ENCODE measurements around the gene GALNT9.

The GALNT9 gene

GRCh38 chr12:132287391-132288238 lies 41.8 kb downstream of the GALNT9 start:
- TF ChIP-seq CTCF (IDR thresholded peaks at IDR 0.05), result no peak
- no peak overlapping the region for H3K27ac Mint-ChIP-seq
- H3K27me3 Mint-ChIP-seq (ENCODE audit: low read depth, poor library complexity), result peaks cover 61% of the 10 kb centered on the region
- H3K9me3 Mint-ChIP-seq, result no peaks in the 10 kb centered on the region
- no peak for DNase-seq
- no peaks in the 10 kb centered on the region for H3K36me3 Mint-ChIP-seq (ENCODE audit: low read depth)
- H3K4me1 Mint-ChIP-seq, result peaks cover 58% of the 10 kb centered on the region
- no peak overlapping the region for H3K4me3 Mint-ChIP-seq

- Mint-ChIP-seq H3K36me3 (ENCODE audit: low read depth) (no peaks in the 10 kb centered on the region), H3K27me3 (ENCODE audit: low read depth, poor library complexity) (peaks cover 61% of the 10 kb centered on the region), H3K9me3 (no peaks in the 10 kb centered on the region), H3K4me1 (peaks cover 64% of the 10 kb centered on the region), H3K4me3 (no peak overlapping the region), H3K27ac (no peak overlapping the region)
- DNase-seq, result no peak
- TF ChIP-seq CTCF (IDR thresholded peaks at IDR 0.05), result no peak
Measured at GRCh38 chr12:132286912-132287311, 42.5 kb downstream of the GALNT9 start.

DNA sequence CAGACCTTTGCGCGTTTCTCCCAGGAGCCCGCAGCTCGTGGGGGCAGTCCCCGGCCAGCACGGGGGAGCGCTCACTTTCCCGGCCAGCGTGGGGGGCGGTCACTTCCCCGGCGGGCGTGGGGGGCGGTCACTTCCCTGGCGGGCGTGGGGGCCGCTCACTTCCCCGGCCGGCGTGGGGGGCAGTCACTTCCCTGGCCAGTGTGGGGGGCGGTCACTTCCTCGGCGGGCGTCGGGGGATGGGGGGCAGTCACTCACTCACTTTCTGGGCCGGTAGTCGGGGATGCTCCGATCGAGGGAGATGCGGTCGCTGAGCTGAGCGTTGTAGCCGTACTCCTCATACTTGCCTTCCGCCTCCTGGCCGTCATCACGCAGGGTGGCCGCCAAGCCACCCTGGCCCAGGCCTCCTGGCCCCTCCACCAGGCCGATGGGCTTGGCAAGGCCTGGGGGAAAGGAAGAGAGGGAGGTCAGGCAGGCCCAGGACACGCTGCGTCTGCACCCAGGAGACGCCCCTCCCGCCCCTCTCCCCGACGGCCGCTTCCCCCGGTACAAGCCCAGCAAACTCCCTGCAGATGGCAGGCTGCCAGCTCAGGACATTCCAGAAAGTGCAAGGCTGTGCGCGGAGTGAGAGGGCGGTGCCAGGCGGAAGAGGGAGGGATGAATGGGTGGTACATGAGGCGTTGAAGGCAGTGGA lies 43.3 kb downstream of the GALNT9 start:
- DNase-seq, result peak; percentile 53
- H3K27me3 Mint-ChIP-seq (ENCODE audit: low read depth, poor library complexity), result peaks cover 61% of the 10 kb centered on the region
- H3K36me3 Mint-ChIP-seq (ENCODE audit: low read depth), result no peaks in the 10 kb centered on the region

GRCh38 chr12:132284827-132285741 lies 44.3 kb downstream of the GALNT9 start:
- Mint-ChIP-seq H3K4me1 (peaks cover 74% of the 10 kb centered on the region), H3K27ac (no peak overlapping the region), H3K36me3 (ENCODE audit: low read depth) (no peaks in the 10 kb centered on the region), H3K27me3 (ENCODE audit: low read depth, poor library complexity) (peaks cover 61% of the 10 kb centered on the region), H3K4me3 (peak overlapping the region; percentile 33), H3K9me3 (no peaks in the 10 kb centered on the region)
- DNase-seq, result no peak
- no peak for TF ChIP-seq CTCF (IDR thresholded peaks at IDR 0.05)

More for the DNA sequence above, 43.3 kb downstream of the GALNT9 start:
- Mint-ChIP-seq H3K9me3 (no peaks in the 10 kb centered on the region), H3K4me3 (no peak overlapping the region), H3K4me1 (peaks cover 64% of the 10 kb centered on the region), H3K27ac (no peak overlapping the region)
- no peak for TF ChIP-seq CTCF (IDR thresholded peaks at IDR 0.05)

- peak; percentile 26 for TF ChIP-seq CTCF (IDR thresholded peaks at IDR 0.05)
- no peak for DNase-seq
- peaks cover 54% of the 10 kb centered on the region for H3K27me3 Mint-ChIP-seq (ENCODE audit: low read depth, poor library complexity)
- peaks cover 72% of the 10 kb centered on the region for H3K4me1 Mint-ChIP-seq
- H3K27ac Mint-ChIP-seq, result no peak overlapping the region
- no peaks in the 10 kb centered on the region for H3K9me3 Mint-ChIP-seq
- peak overlapping the region; percentile 51 for H3K4me3 Mint-ChIP-seq
- H3K36me3 Mint-ChIP-seq (ENCODE audit: low read depth), result no peaks in the 10 kb centered on the region
Measured at GRCh38 chr12:132284071-132284826, 45.1 kb downstream of the GALNT9 start.

Measured in nephron progenitor cell (in vitro differentiated cells).